ENCODE measurements around the gene PLXDC1.

Gene PLXDC1

DNA sequence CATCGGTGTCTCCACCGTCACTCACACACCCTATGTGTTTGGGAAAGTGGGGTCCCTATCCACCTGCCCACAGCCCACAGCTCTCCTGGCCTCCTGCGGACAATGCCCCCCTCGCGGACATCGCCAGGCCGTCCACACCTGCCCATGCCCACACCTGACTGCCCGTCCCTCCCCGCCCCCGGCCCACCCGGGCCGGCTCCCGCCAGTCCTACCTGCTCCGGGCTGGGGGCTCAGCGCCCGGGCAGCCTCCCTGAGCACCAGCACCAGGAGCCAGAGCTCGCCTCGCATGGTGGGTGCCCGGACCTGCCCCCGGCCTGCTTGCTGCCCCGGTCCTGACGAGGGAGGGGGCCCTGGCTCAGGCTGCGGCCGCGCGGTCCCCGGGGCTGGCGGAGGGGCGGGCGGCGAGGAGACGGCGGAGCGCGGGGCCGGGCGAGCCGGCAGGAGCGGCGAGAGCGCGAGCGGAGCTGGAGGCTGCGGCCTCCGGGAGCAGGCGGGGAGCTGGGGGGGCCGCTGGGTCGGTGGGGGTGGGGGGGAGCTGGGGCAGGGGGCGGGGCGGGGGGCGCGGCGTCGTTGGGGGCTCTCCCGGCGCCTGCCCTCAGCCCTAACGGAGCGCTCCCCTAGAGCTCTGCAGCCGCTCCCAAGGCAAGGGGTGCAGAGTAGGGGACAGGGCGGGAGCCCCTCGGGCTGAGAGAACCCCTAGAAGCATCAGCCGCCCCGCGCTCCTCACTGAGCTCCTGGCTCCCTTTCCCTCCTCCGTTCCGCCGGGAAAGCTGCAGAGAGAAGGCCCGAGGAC, at the start of gene PLXDC1:
TSS of gene PLXDC1 (minus strand) at position 488 of the 793 bp plus-strand sequence. CDS start at position 288, 200 bp downstream.
- H3K4me1 ChIP-seq (ENCODE audit: control insufficient read depth in 5 of 5, insufficient read depth in 5 of 5, low read length in 5 of 5), result peaks cover 3 to 43% (median 26%) of the 10 kb centered on the region in 5 donors
- H3K9me3 ChIP-seq (ENCODE audit: control insufficient read depth in 5 of 5, low read length in 5 of 5), result no peaks in the 10 kb centered on the region
- H3K27me3 ChIP-seq (ENCODE audit: control insufficient read depth in 5 of 5, insufficient read depth in 4 of 5, low read length in 5 of 5), result peaks cover 6 to 15% (median 9%) of the 10 kb centered on the region in 5 donors
- peak within 1 kb of the TSS; percentile 93 for H3K27ac ChIP-seq (ENCODE audit: low read depth, low read length)
- no peaks in the 10 kb centered on the region for H3K36me3 ChIP-seq (ENCODE audit: control insufficient read depth in 5 of 5, insufficient read depth in 5 of 5, low read length in 5 of 5)
- H3K4me3 ChIP-seq (ENCODE audit: low read depth in 1 of 5, low read length in 5 of 5), result peak within 1 kb of the TSS; percentile 62 to 99 (median 98)
- peak within 1 kb of the TSS in 4 of 5 donors; percentile 26 to 59 (median 50) for H3K9ac ChIP-seq (ENCODE audit: low read length in 5 of 5)

DNA sequence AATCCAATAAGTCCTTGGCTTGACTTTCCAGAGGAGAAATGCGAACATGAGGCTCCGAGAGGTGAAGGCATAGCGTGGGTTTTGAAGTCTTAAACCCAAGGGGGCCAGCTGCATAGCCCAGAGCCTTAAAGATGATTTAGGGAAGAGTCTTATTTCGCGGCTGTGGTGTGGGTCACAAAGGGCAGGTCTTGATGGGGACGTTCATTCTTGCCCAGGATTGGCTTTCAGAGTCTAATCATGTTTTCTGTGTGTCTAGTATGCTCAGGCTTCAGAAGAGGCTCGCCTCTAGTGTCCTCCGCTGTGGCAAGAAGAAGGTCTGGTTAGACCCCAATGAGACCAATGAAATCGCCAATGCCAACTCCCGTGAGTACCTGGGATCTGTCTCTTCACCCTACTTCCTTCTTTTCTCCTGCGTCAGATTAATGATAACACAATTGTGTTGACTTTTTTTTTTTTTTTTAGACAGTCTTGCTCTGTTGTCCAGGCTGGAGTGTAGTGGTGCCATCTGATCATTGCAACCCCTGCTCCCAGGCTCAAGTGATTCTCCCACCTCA, 49.6 kb upstream of the PLXDC1 start:
- Histone ChIP-seq H3K27me3 (ENCODE audit: control insufficient read depth in 5 of 5, insufficient read depth in 4 of 5, low read length in 5 of 5) (peaks cover 0 to 2% (median 0%) of the 10 kb centered on the region in 5 donors), H3K4me1 (ENCODE audit: control insufficient read depth in 5 of 5, insufficient read depth in 5 of 5, low read length in 5 of 5) (peaks cover 7 to 51% (median 43%) of the 10 kb centered on the region in 5 donors), H3K27ac (ENCODE audit: low read depth, low read length) (peak overlapping the region; percentile 99), H3K4me3 (ENCODE audit: low read depth in 1 of 5, low read length in 5 of 5) (peak overlapping the region; percentile 84 to 98 (median 91)), H3K9me3 (ENCODE audit: control insufficient read depth in 5 of 5, low read length in 5 of 5) (no peaks in the 10 kb centered on the region), H3K9ac (ENCODE audit: low read length in 5 of 5) (peak overlapping the region; percentile 98 to 100 (median 99)), H3K36me3 (ENCODE audit: control insufficient read depth in 5 of 5, insufficient read depth in 5 of 5, low read length in 5 of 5) (peaks cover 15 to 42% (median 36%) of the 10 kb centered on the region in 5 donors)

DNA sequence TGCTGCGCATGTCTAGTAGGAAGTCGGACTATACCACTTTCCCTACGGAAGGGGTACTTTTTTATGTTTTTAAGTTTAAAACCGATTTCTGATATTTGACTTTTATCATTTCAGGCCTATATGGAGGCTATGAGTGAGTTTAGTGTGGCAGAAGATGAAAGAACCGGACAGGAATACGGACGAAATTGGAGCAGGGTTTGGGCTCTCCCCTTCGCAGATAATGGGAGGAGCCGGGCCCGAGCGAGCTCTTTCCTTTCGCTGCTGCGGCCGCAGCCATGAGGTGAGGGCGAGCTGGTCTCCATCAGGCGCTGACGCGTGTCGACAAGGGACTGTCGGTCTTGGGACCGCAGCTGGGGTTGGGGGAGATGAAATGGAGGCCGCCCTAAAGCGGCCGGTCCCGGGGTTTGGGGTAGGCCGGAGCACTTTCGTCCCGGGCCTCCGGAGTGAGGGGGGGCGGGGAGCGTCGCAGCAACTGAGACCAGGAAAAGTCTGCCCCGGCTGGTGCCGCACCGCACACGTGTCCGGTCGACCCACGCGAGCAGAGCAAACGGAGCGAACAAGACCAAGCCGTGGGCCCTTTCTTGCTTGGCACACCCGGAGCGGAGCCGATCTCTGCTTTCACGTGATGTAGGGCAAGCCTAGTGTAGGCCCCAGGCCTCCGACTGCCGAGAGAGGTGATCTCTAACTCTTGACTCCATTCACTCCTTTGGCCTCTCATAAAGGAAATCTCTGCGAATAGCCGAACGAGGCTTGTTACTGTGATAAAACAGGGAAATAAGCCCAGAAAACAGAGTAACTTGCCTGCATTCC, 48.8 kb upstream of the PLXDC1 start, which contains the start of gene RPL19:
TSS of gene RPL19 (plus strand) at position 214 of the 810 bp plus-strand sequence. CDS start at position 276, 62 bp downstream.
- H3K9ac ChIP-seq (ENCODE audit: low read length in 5 of 5), result peak within 1 kb of the TSS; percentile 98 to 100 (median 99)
- H3K4me3 ChIP-seq (ENCODE audit: low read depth in 1 of 5, low read length in 5 of 5), result peak within 1 kb of the TSS; percentile 84 to 98 (median 91)
- peaks cover 9 to 58% (median 50%) of the 10 kb centered on the region in 5 donors for H3K4me1 ChIP-seq (ENCODE audit: control insufficient read depth in 5 of 5, insufficient read depth in 5 of 5, low read length in 5 of 5)
- peak within 1 kb of the TSS; percentile 99 for H3K27ac ChIP-seq (ENCODE audit: low read depth, low read length)
- H3K36me3 ChIP-seq (ENCODE audit: control insufficient read depth in 5 of 5, insufficient read depth in 5 of 5, low read length in 5 of 5), result peaks cover 15 to 38% (median 36%) of the 10 kb centered on the region in 5 donors
- no peaks in the 10 kb centered on the region for H3K9me3 ChIP-seq (ENCODE audit: control insufficient read depth in 5 of 5, low read length in 5 of 5)
- H3K27me3 ChIP-seq (ENCODE audit: control insufficient read depth in 5 of 5, insufficient read depth in 4 of 5, low read length in 5 of 5), result peaks cover 0 to 2% (median 0%) of the 10 kb centered on the region in 5 donors

DNA sequence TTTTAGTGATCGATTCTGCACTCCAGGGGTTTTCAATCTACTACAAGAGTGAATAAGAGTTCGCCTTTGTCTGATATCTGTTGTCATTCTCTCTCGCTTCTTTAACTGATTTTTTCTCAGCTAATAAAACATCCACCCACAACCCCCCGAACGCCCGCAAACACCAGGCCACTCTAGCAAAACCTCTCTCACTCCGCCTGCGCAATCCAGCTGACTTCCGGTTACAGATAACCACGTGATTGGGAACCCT, 48.3 kb upstream of the PLXDC1 start:
- Histone ChIP-seq H3K4me1 (ENCODE audit: control insufficient read depth in 5 of 5, insufficient read depth in 5 of 5, low read length in 5 of 5) (peaks cover 9 to 64% (median 52%) of the 10 kb centered on the region in 5 donors), H3K27me3 (ENCODE audit: control insufficient read depth in 5 of 5, insufficient read depth in 4 of 5, low read length in 5 of 5) (peaks cover 0 to 2% (median 0%) of the 10 kb centered on the region in 5 donors), H3K36me3 (ENCODE audit: control insufficient read depth in 5 of 5, insufficient read depth in 5 of 5, low read length in 5 of 5) (peaks cover 12 to 33% (median 31%) of the 10 kb centered on the region in 5 donors), H3K9ac (ENCODE audit: low read length in 5 of 5) (peak overlapping the region; percentile 98 to 100 (median 99)), H3K27ac (ENCODE audit: low read depth, low read length) (peak overlapping the region; percentile 99), H3K9me3 (ENCODE audit: control insufficient read depth in 5 of 5, low read length in 5 of 5) (no peaks in the 10 kb centered on the region), H3K4me3 (ENCODE audit: low read depth in 1 of 5, low read length in 5 of 5) (peak overlapping the region; percentile 76 to 98 (median 91))

DNA sequence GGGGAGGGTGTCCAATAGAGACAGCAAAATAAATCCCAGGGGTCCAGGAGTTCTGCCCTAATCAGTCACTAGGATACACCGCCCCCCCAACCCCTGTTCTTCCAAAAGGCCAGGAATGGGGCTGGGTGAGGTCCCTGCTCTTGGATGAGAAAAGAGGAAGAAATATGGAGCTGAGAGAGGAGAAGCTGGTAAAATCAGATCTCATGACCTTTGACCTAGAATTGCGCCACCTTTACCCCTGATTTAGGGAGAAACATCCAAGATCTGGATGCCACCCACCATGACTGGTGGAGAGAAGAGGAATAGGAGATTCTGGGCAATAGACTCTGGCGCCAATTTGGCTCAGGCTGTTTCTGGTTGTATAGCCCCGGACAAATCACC, 46.7 kb upstream of the PLXDC1 start:
- Histone ChIP-seq H3K4me3 (ENCODE audit: low read depth in 1 of 5, low read length in 5 of 5) (peak overlapping the region; percentile 45 to 76 (median 69)), H3K9ac (ENCODE audit: low read length in 5 of 5) (peak overlapping the region in 1 of 5 donors; percentile 76), H3K4me1 (ENCODE audit: control insufficient read depth in 5 of 5, insufficient read depth in 5 of 5, low read length in 5 of 5) (peaks cover 9 to 65% (median 54%) of the 10 kb centered on the region in 5 donors), H3K36me3 (ENCODE audit: control insufficient read depth in 5 of 5, insufficient read depth in 5 of 5, low read length in 5 of 5) (peaks cover 6 to 18% (median 17%) of the 10 kb centered on the region in 5 donors), H3K27me3 (ENCODE audit: control insufficient read depth in 5 of 5, insufficient read depth in 4 of 5, low read length in 5 of 5) (peaks cover 0 to 2% (median 0%) of the 10 kb centered on the region in 5 donors), H3K9me3 (ENCODE audit: control insufficient read depth in 5 of 5, low read length in 5 of 5) (no peaks in the 10 kb centered on the region), H3K27ac (ENCODE audit: low read depth, low read length) (peak overlapping the region; percentile 41)

GRCh38 chr17:39197380-39198185, 46.1 kb upstream of the PLXDC1 start, which contains the start of gene CACNB1:
Gene CACNB1 (minus strand): TSS chr17:39197669. CDS start chr17:39197495, 174 bp downstream.
- Histone ChIP-seq H3K27ac (ENCODE audit: low read depth, low read length) (peak within 1 kb of the TSS; percentile 41), H3K4me3 (ENCODE audit: low read depth in 1 of 5, low read length in 5 of 5) (peak within 1 kb of the TSS; percentile 45 to 76 (median 69)), H3K9me3 (ENCODE audit: control insufficient read depth in 5 of 5, low read length in 5 of 5) (no peaks in the 10 kb centered on the region), H3K36me3 (ENCODE audit: control insufficient read depth in 5 of 5, insufficient read depth in 5 of 5, low read length in 5 of 5) (peaks cover 3 to 19% (median 13%) of the 10 kb centered on the region in 5 donors), H3K4me1 (ENCODE audit: control insufficient read depth in 5 of 5, insufficient read depth in 5 of 5, low read length in 5 of 5) (peaks cover 9 to 65% (median 54%) of the 10 kb centered on the region in 5 donors), H3K9ac (ENCODE audit: low read length in 5 of 5) (peak within 1 kb of the TSS in 4 of 5 donors; percentile 48 to 78 (median 70)), H3K27me3 (ENCODE audit: control insufficient read depth in 5 of 5, insufficient read depth in 4 of 5, low read length in 5 of 5) (peaks cover 0 to 2% (median 0%) of the 10 kb centered on the region in 5 donors)

- peaks cover 0 to 19% (median 13%) of the 10 kb centered on the region in 5 donors for H3K36me3 ChIP-seq (ENCODE audit: control insufficient read depth in 5 of 5, insufficient read depth in 5 of 5, low read length in 5 of 5)
- peak overlapping the region in 4 of 5 donors; percentile 68 to 76 (median 70) for H3K4me3 ChIP-seq (ENCODE audit: low read depth in 1 of 5, low read length in 5 of 5)
- H3K27me3 ChIP-seq (ENCODE audit: control insufficient read depth in 5 of 5, insufficient read depth in 4 of 5, low read length in 5 of 5), result peaks cover 0 to 2% (median 0%) of the 10 kb centered on the region in 5 donors
- peak overlapping the region in 4 of 5 donors; percentile 48 to 78 (median 70) for H3K9ac ChIP-seq (ENCODE audit: low read length in 5 of 5)
- peaks cover 9 to 59% (median 52%) of the 10 kb centered on the region in 5 donors for H3K4me1 ChIP-seq (ENCODE audit: control insufficient read depth in 5 of 5, insufficient read depth in 5 of 5, low read length in 5 of 5)
- no peak overlapping the region for H3K27ac ChIP-seq (ENCODE audit: low read depth, low read length)
- no peaks in the 10 kb centered on the region for H3K9me3 ChIP-seq (ENCODE audit: control insufficient read depth in 5 of 5, low read length in 5 of 5)
Observed at GRCh38 chr17:39196808-39197291, 45.4 kb upstream of the PLXDC1 start.

- Histone ChIP-seq H3K9me3 (ENCODE audit: control insufficient read depth in 5 of 5, low read length in 5 of 5) (no peaks in the 10 kb centered on the region), H3K27ac (ENCODE audit: low read depth, low read length) (peak overlapping the region; percentile 41), H3K27me3 (ENCODE audit: control insufficient read depth in 5 of 5, insufficient read depth in 4 of 5, low read length in 5 of 5) (peaks cover 0 to 2% (median 0%) of the 10 kb centered on the region in 5 donors), H3K9ac (ENCODE audit: low read length in 5 of 5) (no peak overlapping the region), H3K36me3 (ENCODE audit: control insufficient read depth in 5 of 5, insufficient read depth in 5 of 5, low read length in 5 of 5) (peaks cover 0 to 20% (median 13%) of the 10 kb centered on the region in 5 donors), H3K4me1 (ENCODE audit: control insufficient read depth in 5 of 5, insufficient read depth in 5 of 5, low read length in 5 of 5) (peaks cover 9 to 55% (median 47%) of the 10 kb centered on the region in 5 donors), H3K4me3 (ENCODE audit: low read depth in 1 of 5, low read length in 5 of 5) (peak overlapping the region in 4 of 5 donors; percentile 4 to 76 (median 70))
Observed at GRCh38 chr17:39196241-39196807, 44.9 kb upstream of the PLXDC1 start.

All from subcutaneous abdominal adipose tissue (tissue), 5 donors.